A673 (cell line): Measurements from ENCODE around the gene DGKD. TPM values are rescaled to one million over a fixed set of nuclear protein-coding genes. Genes with fewer than 3 reads are reported as not detected.

Experiments used
- BruUV-seq: library from RNA; stranded (reverse); fragments of 400-500 nt; replicated peaks from 2 replicates; lab custom pipeline; 2021; lab: Mats Ljungman, UMichigan
- CTCF ChIA-PET: fragments of 300-600 bp; sonication (Branson Sonifier 250); formaldehyde crosslinking; loops from one replicate; lab custom pipeline; 2022; ENCODE audit warnings: antibody characterized with exemption; lab: Charles Lee
- POLR2A ChIA-PET: fragments of 300-600 bp; sonication (Branson Sonifier 250); formaldehyde crosslinking; loops from one replicate; lab custom pipeline; 2022; ENCODE audit warnings: antibody characterized with exemption; ENCODE audit not compliant: low non-redundant PET; lab: Charles Lee
- DNase-seq: peaks from one replicate; pipeline ENCODE4 v3.0.0-alpha.2; 2015; ENCODE audit warnings: low spot score
- H3K27ac ChIP-seq: fragments of 200-600 bp; sonication (generic); 2 replicates; pipeline ENCODE4 v1.5.1; 2016; ENCODE audit warnings: mixed run types, low read depth, mild to moderate bottlenecking, mixed read lengths, antibody characterized with exemption, low read length; ENCODE audit not compliant: poor library complexity, severe bottlenecking
- H3K27me3 ChIP-seq: fragments of 200-600 bp; sonication (generic); replicated peaks from 2 replicates; pipeline ENCODE4 v1.6.1; 2017; ENCODE audit warnings: mixed run types, low read depth, mild to moderate bottlenecking, mixed read lengths, antibody characterized with exemption, low read length; ENCODE audit not compliant: insufficient read depth, poor library complexity
- H3K36me3 ChIP-seq: fragments of 200-600 bp; sonication (generic); 2 replicates; pipeline ENCODE4 v1.6.1; 2016; ENCODE audit warnings: mixed run types, mild to moderate bottlenecking, mixed read lengths, antibody characterized with exemption, low read length; ENCODE audit not compliant: insufficient read depth, poor library complexity, severe bottlenecking
- H3K4me1 ChIP-seq: fragments of 200-600 bp; sonication (generic); 2 replicates; pipeline ENCODE4 v1.6.1; 2017; ENCODE audit warnings: mixed run types, mild to moderate bottlenecking, mixed read lengths, antibody characterized with exemption, low read length; ENCODE audit not compliant: insufficient read depth, poor library complexity, severe bottlenecking
- H3K4me3 ChIP-seq: fragments of 200-600 bp; sonication (generic); 2 replicates; pipeline ENCODE4 v1.5.1; 2016; ENCODE audit warnings: low read depth, mixed run types, mild to moderate bottlenecking, mixed read lengths, low read length; ENCODE audit not compliant: poor library complexity, severe bottlenecking
- H3K9me3 ChIP-seq: fragments of 200-600 bp; sonication (generic); 2 replicates; pipeline ENCODE4 v1.6.1; 2016; ENCODE audit warnings: mixed run types, low read depth, mild to moderate bottlenecking, mixed read lengths, antibody characterized with exemption, low read length; ENCODE audit not compliant: poor library complexity, severe bottlenecking
- EZH2 ChIP-seq: fragments of 200-600 bp; sonication (generic); IDR thresholded peaks from 2 replicates; pipeline ENCODE4 v1.6.1; 2017; ENCODE audit warnings: borderline replicate concordance, low read depth, mild to moderate bottlenecking, mixed read lengths, antibody characterized with exemption, low read length; ENCODE audit not compliant: poor library complexity, severe bottlenecking
- intact Hi-C: fragments of 100-400 bp; cut with micrococcal nuclease; formaldehyde crosslinking; loops from one replicate; pipeline ENCODE4 v1.10.0; 2022; ENCODE audit not compliant: unreplicated experiment
- total RNA-seq: library from RNA; stranded (reverse); gene quantifications from 2 replicates; pipeline ENCODE4 v1.2.3, GENCODE V29; 2021
- TF ChIP-seq, protein P1 (sequence below): fragments of 300-800, 200-600 bp; sonication (generic); conservative IDR thresholded peaks from 2 replicates; pipeline ENCODE4 v1.5.1; 2017; ENCODE audit warnings: low read depth, mild to moderate bottlenecking, antibody characterized with exemption, low read length, moderate library complexity, mixed read lengths

The DGKD gene
- total RNA-seq, 1 experiment from 2014 or later, result 128 TPM

DNA sequence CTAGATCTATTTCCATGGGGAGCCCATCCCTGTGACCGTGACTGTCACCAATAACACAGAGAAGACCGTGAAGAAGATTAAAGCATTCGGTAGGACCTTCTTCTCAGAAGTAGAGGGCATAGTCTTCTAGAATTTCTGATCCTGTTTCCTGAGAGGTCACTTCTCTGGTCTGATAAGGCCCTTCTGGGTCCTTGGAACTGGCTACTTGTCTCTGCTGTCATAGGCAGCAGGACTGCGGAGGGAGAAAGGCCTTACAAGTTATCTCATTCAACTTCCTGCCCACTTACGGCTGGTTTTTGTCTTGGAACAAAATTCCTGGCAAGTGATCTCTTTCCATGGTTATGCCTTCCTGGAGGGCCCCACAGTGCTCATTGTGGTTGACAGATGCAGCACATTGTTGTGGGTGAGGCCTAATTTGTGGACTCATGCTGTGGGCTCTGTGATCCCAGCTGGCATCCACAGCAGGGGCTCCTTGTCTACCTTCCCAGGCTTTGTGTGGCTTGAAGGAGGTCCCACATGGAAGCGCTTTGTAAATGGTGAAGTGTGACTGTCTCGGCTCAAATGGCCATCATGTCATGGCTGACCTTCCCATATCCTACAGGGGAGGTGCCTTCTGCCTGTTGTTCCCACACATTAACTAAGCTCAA is 24.7 kb upstream of the DGKD start:
- DNase-seq, result peak; percentile 93
- Histone ChIP-seq H3K4me1 (peaks cover 37% of the 10 kb centered on the region), H3K36me3 (no peaks in the 10 kb centered on the region), H3K27ac (peak overlapping the region; percentile 89), H3K27me3 (no peaks in the 10 kb centered on the region), H3K9me3 (no peaks in the 10 kb centered on the region), H3K4me3 (no peak overlapping the region)
- intact Hi-C loops, result loop anchor here (2.0 kb wide), 1 partner anchor 21 kb away; no protein-coding TSS in a partner anchor
- ChIA-PET POLR2A (interaction anchor here (0.6 kb wide), 1 partner anchor 1325 kb away, joined by 3 read pairs; no protein-coding TSS in a partner anchor), CTCF (no interaction called here)
- TF ChIP-seq EZH2, result no peak
- TF ChIP-seq, protein P1, sequence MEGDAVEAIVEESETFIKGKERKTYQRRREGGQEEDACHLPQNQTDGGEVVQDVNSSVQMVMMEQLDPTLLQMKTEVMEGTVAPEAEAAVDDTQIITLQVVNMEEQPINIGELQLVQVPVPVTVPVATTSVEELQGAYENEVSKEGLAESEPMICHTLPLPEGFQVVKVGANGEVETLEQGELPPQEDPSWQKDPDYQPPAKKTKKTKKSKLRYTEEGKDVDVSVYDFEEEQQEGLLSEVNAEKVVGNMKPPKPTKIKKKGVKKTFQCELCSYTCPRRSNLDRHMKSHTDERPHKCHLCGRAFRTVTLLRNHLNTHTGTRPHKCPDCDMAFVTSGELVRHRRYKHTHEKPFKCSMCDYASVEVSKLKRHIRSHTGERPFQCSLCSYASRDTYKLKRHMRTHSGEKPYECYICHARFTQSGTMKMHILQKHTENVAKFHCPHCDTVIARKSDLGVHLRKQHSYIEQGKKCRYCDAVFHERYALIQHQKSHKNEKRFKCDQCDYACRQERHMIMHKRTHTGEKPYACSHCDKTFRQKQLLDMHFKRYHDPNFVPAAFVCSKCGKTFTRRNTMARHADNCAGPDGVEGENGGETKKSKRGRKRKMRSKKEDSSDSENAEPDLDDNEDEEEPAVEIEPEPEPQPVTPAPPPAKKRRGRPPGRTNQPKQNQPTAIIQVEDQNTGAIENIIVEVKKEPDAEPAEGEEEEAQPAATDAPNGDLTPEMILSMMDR, result no peak
- BruUV-seq, result no TSS peak

DNA sequence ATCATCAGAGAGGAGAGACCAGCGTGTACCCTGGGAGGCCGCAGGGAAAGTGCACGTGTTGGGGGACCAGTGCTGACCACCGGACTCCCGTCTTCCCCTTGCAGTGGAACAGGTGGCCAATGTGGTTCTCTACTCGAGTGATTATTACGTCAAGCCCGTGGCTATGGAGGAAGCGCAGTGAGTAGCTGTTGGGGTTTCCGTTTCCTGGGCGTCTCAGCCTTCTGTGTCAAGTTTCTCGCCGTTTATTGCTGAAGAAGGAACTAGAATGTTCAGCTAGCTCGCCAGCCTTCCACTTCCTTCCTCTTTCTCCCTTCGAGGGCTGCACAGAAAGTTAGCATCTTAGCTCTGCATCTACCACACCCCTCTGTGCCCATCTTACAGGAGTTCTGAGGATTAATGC is 22.8 kb upstream of the DGKD start:
- BruUV-seq, result no TSS peak
- intact Hi-C loops, result loop anchor here (2.0 kb wide), 1 partner anchor 19 kb away; no protein-coding TSS in a partner anchor
- peak overlapping the region; percentile 79 for H3K27ac ChIP-seq
- no peaks in the 10 kb centered on the region for H3K27me3 ChIP-seq
- CTCF ChIA-PET, result no interaction called here
- no peaks in the 10 kb centered on the region for H3K9me3 ChIP-seq
- POLR2A ChIA-PET, result no interaction called here
- H3K4me3 ChIP-seq, result no peak overlapping the region
- TF ChIP-seq, protein P1, result no peak
- no peak for TF ChIP-seq EZH2
- H3K4me1 ChIP-seq, result peaks cover 37% of the 10 kb centered on the region
- H3K36me3 ChIP-seq, result no peaks in the 10 kb centered on the region
- peak; percentile 45 for DNase-seq

DNA sequence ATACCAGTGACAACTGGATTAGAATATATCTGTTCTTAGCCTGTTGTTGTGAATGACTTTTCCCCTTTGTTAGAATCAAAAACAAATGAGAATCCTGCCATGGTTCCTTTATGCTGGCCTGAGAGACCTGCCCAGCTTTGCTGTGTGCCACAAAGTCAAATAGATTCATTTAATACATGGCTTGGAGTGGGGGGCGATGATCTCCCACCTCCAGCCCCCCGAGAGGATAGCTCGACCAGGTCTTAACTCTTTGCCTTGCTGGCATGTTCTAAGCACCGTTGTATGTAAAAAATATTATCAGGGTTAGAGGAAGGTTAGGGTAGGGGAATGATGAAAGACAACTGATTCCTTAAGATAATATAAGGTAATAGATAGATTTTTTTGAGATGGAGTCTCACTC is 22.2 kb upstream of the DGKD start:
- no peak for DNase-seq
- H3K27ac ChIP-seq, result peak overlapping the region; percentile 79
- intact Hi-C loops, result no loop called here
- no peak overlapping the region for H3K4me3 ChIP-seq
- H3K27me3 ChIP-seq, result no peaks in the 10 kb centered on the region
- POLR2A ChIA-PET, result no interaction called here
- CTCF ChIA-PET, result no interaction called here
- peaks cover 37% of the 10 kb centered on the region for H3K4me1 ChIP-seq
- TSS peak; percentile 57 for BruUV-seq
- no peak for TF ChIP-seq EZH2
- TF ChIP-seq, protein P1, result no peak
- H3K9me3 ChIP-seq, result no peaks in the 10 kb centered on the region
- H3K36me3 ChIP-seq, result no peaks in the 10 kb centered on the region
